Fibroblast of villous mesenchyme (primary cell): Measurements from ENCODE around the gene CACNA1D. TPM values are rescaled to one million over a fixed set of nuclear protein-coding genes. Genes with fewer than 3 reads are reported as not detected.

Experiments
- DNase-seq: peaks from one replicate; pipeline ENCODE4 v3.0.0-alpha.2; 2010; ENCODE audit warnings: low read depth
- H3K4me3 ChIP-seq: 2 replicates; pipeline ENCODE4 v1.5.1; 2011; ENCODE audit warnings: low read depth, mild to moderate bottlenecking, low read length
- total RNA-seq: library from RNA; depleted of rRNA; stranded (reverse); fragments of >200 nt; gene quantifications from 2 replicates; pipeline ENCODE4 v1.2.3, GENCODE V29; 2012
- TF ChIP-seq, protein P1 (sequence below): IDR thresholded peaks from 2 replicates; pipeline ENCODE4 v1.5.1; 2012; ENCODE audit warnings: low read depth, mild to moderate bottlenecking, low read length; ENCODE audit not compliant: insufficient read depth

CACNA1D gene
- total RNA-seq, 1 donor = not detected

DNA sequence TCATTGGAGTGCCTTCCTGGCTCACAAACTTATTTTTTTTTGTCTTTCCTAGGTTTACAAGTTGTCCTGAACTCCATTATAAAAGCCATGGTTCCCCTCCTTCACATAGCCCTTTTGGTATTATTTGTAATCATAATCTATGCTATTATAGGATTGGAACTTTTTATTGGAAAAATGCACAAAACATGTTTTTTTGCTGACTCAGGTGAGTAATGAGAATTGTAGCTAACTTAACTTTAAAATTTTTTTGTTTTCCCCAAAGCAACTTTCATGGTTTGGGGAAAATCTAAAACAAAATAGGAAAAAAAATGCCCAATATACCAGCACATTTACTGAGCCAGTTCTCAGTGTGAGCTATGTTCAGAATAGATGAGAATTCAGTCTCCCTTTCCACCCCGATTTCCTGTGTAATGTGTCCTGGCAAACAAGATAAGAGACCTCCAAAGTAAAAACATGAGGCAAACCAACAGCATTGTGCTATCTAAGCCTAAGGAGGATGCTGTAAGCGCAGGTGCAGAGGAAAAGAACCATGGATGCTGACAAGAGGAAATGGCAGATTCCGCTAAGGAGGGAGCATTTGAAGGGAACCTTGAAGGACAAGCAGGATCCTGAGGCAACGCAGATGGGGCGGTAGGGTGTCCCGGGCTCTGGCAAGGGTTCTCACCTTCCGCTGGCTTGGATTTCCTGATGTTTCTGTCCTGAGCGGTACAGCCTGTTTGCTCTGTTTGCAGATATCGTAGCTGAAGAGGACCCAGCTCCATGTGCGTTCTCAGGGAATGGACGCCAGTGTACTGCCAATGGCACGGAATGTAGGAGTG, 171.4 kb downstream of the CACNA1D start:
- TF ChIP-seq, protein P1, sequence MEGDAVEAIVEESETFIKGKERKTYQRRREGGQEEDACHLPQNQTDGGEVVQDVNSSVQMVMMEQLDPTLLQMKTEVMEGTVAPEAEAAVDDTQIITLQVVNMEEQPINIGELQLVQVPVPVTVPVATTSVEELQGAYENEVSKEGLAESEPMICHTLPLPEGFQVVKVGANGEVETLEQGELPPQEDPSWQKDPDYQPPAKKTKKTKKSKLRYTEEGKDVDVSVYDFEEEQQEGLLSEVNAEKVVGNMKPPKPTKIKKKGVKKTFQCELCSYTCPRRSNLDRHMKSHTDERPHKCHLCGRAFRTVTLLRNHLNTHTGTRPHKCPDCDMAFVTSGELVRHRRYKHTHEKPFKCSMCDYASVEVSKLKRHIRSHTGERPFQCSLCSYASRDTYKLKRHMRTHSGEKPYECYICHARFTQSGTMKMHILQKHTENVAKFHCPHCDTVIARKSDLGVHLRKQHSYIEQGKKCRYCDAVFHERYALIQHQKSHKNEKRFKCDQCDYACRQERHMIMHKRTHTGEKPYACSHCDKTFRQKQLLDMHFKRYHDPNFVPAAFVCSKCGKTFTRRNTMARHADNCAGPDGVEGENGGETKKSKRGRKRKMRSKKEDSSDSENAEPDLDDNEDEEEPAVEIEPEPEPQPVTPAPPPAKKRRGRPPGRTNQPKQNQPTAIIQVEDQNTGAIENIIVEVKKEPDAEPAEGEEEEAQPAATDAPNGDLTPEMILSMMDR = no peak

DNA sequence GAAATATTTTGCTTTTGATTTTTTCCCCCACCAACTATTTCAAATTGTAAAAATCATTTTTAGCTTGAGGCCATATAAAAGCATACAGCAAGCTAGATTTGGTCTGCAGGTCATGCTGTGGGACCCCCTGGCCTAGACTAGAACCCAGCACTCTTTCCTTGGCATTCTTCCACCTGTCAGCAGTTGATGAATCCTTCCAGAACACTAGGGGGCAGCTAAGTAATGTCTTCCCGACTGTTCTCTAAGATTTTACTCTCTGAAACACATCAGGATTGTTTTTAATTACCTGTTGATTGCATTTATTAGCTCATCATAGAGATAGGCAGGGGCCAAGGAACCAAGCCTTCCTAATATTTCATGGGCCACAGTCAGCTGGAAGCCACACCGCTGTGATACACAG, 174.5 kb downstream of the CACNA1D start:
- TF ChIP-seq, protein P1 = peak; percentile 34
- H3K4me3 ChIP-seq = no peak overlapping the region
- DNase-seq = no peak

More for the DNA sequence above, 171.4 kb downstream of the CACNA1D start:
- DNase-seq = no peak
- H3K4me3 ChIP-seq = no peak overlapping the region

DNA sequence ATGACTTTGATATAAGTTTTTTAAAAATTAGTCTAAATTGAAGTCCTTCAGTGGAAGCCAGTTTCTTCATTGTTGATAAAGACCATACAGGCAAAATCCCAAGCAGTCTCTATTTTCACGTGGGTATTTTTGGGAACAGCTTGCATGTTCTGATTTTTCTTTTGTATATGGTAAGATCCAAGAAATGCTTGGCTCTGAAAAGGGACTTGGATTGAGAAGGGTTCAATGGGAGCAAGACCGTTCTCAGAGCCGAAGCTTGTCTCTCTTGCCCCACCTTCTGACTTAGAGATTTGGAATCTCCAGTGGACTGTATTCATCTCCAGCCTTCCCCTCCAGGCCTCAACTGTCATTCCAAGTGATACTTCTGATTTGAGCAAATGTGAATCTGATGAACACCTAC, 176.3 kb downstream of the CACNA1D start:
- no peak for DNase-seq
- TF ChIP-seq, protein P1 = no peak
- no peak overlapping the region for H3K4me3 ChIP-seq

DNA sequence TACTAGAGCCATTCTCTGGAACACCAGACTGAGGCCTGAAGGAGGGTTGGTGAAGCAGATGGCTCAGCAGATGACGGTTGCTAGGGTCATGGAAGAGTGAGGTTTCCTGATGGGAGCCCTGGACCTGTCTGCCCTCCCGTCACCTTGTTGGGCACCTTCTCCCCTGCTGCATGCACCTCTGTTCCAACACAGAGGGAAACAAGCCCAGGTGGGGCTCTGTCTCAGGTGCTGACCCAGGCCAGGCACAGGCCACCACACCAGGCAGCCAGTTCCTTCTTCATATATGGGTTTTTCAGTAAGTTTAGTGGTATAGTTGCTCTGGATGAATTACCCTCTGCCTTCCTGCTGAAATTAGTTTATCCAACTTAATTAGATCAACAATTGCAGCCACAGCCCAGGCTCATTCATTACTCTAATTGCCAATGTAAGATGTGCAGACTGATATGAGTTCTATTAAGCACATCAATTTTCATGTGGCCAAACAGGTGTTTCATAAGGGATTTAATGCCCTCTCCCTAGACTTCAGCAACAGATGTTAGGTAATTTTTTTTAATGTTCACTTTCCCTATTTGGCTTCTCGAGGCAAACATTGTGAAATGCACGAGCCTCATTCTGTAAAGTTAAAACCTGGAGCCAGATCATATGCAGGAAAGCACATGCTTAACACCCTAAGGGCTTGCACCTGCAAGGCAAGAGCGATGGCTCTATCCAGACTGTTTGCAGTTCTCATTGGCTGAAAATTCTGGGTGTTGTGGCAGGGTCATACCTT, 177.0 kb downstream of the CACNA1D start:
- no peak overlapping the region for H3K4me3 ChIP-seq
- no peak for DNase-seq
- TF ChIP-seq, protein P1 = no peak

DNA sequence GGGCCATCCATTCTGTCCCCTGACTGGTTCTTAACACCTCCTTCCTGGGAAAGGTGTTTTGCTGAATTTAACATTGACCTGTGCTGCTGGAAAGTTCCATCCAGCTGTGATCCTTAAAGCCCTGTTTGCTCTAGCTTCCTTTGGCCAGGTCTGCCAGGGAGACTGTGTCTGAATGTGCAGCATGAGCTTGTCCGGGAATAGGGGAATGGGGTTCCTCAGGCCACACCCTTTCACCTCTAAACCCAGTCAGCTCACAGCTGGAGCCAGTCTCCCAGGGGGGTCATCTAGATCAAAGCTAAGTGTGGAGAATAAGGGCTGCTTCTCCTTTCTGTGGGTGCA, 177.5 kb downstream of the CACNA1D start:
- H3K4me3 ChIP-seq = no peak overlapping the region
- DNase-seq = no peak
- TF ChIP-seq, protein P1 = no peak

DNA sequence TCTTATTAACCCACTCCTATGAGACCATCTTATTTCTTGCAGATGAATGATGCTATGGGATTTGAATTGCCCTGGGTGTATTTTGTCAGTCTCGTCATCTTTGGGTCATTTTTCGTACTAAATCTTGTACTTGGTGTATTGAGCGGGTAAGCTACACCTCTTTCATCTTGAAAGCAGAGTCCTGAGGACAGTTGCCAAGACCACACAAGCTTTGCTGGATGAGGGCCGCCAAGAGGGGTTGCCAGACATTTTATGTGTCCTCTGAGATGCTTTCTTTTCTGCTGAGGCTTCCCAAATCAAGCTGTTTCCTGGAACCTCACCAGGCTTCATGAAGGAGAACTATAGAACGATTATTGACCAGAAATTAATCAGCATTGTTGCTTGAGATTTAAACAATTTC, 178.6 kb downstream of the CACNA1D start:
- TF ChIP-seq, protein P1 = no peak
- no peak overlapping the region for H3K4me3 ChIP-seq
- DNase-seq = no peak
